ENCODE data around the gene RBM33.

DNA sequence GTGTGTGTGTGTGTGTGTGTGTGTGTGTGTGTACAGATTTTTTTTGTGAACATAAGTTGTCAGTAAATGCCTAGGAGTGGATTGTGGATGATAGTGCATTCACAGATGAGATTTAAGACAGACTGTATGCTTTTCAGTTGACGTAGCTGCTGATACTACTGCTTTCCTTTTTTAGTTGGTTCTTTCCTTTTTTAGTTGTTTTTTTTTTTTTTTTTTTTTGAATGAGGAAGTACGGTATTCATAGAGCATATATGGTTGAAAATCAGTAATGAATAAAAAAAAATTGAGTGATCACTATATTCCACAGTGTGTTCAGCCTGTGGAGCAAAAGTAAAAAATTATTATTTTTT lies 80.5 kb downstream of the RBM33 start:
- TF ChIP-seq, protein P1, sequence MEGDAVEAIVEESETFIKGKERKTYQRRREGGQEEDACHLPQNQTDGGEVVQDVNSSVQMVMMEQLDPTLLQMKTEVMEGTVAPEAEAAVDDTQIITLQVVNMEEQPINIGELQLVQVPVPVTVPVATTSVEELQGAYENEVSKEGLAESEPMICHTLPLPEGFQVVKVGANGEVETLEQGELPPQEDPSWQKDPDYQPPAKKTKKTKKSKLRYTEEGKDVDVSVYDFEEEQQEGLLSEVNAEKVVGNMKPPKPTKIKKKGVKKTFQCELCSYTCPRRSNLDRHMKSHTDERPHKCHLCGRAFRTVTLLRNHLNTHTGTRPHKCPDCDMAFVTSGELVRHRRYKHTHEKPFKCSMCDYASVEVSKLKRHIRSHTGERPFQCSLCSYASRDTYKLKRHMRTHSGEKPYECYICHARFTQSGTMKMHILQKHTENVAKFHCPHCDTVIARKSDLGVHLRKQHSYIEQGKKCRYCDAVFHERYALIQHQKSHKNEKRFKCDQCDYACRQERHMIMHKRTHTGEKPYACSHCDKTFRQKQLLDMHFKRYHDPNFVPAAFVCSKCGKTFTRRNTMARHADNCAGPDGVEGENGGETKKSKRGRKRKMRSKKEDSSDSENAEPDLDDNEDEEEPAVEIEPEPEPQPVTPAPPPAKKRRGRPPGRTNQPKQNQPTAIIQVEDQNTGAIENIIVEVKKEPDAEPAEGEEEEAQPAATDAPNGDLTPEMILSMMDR (optimal IDR thresholded peaks at IDR 0.05 in 1 of 3, IDR thresholded peaks at IDR 0.05 in 1 of 3, conservative IDR thresholded peaks at IDR 0.05 in 1 of 3; ENCODE audit: extremely low read depth in 1 of 3, insufficient read depth in 2 of 3, low read length in 3 of 3), result no peak
- TF ChIP-seq EZH2 (IDR thresholded peaks at IDR 0.05; ENCODE audit: low read length), result no peak
